Hepatocyte (in vitro differentiated cells): ENCODE data around the gene RPL18. TPM values are rescaled to one million over a fixed set of nuclear protein-coding genes. Genes with fewer than 3 reads are reported as not detected.

Experiments
- DNase-seq: peaks from one replicate; pipeline ENCODE4 v3.0.0-alpha.2; 2016; ENCODE audit warnings: low spot score
- H2AFZ ChIP-seq: fragments of 200-600 bp; sonication (generic); 2 replicates; pipeline ENCODE4 v1.6.0; 2016; ENCODE audit warnings: antibody characterized with exemption, mild to moderate bottlenecking
- H3K27ac ChIP-seq: fragments of 200-600 bp; sonication (generic); 2 replicates; pipeline ENCODE4 v1.5.1; 2016; ENCODE audit warnings: mild to moderate bottlenecking
- H3K27me3 ChIP-seq: fragments of 200-600 bp; sonication (generic); 2 replicates; pipeline ENCODE4 v1.6.1; 2016
- H3K36me3 ChIP-seq: fragments of 200-600 bp; sonication (generic); replicated peaks from 2 replicates; pipeline ENCODE4 v1.5.1; 2016; ENCODE audit warnings: low read depth; ENCODE audit not compliant: insufficient read depth
- H3K4me1 ChIP-seq: fragments of 200-600 bp; sonication (generic); 2 replicates; pipeline ENCODE4 v1.5.1; 2016; ENCODE audit warnings: mild to moderate bottlenecking, moderate library complexity; ENCODE audit not compliant: insufficient read depth
- H3K4me2 ChIP-seq: fragments of 200-600 bp; sonication (generic); 2 replicates; pipeline ENCODE4 v1.6.0; 2016
- H3K4me3 ChIP-seq: fragments of 200-600 bp; sonication (generic); 2 replicates; pipeline ENCODE4 v1.5.1; 2016; ENCODE audit warnings: mild to moderate bottlenecking
- H3K79me2 ChIP-seq: fragments of 200-600 bp; sonication (generic); 2 replicates; pipeline ENCODE4 v1.6.0; 2017; ENCODE audit warnings: mild to moderate bottlenecking
- H3K9me2 ChIP-seq: fragments of 200-600 bp; sonication (generic); replicated peaks from 2 replicates; pipeline ENCODE4 v1.6.0; 2017; ENCODE audit warnings: mild to moderate bottlenecking; ENCODE audit not compliant: insufficient read depth
- H3K9me3 ChIP-seq: fragments of 200-600 bp; sonication (generic); 2 replicates; pipeline ENCODE4 v1.5.1; 2016; ENCODE audit warnings: low read depth, mild to moderate bottlenecking
- H4K20me1 ChIP-seq: fragments of 200-600 bp; sonication (generic); 2 replicates; pipeline ENCODE4 v1.6.0; 2016; ENCODE audit warnings: mild to moderate bottlenecking; ENCODE audit not compliant: insufficient read depth, poor library complexity, severe bottlenecking
- EZH2 ChIP-seq: fragments of 200-600 bp; sonication (generic); IDR thresholded peaks from 2 replicates; pipeline ENCODE4 v1.6.1; 2016; ENCODE audit warnings: antibody characterized with exemption, mild to moderate bottlenecking, borderline replicate concordance
- EZH2phosphoT487 ChIP-seq: fragments of 200-600 bp; sonication (generic); IDR thresholded peaks from one replicate; pipeline ENCODE4 v1.6.1; 2018; ENCODE audit warnings: antibody characterized with exemption, mild to moderate bottlenecking, low read depth, moderate library complexity; ENCODE audit not compliant: unreplicated experiment, severe bottlenecking
- WGBS: methylation state at CpG from one replicate; pipeline ENCODE4 v1.1.6; 2016; ENCODE audit warnings: low lambda C conversion rate; ENCODE audit errors: missing lambda C conversion rate; 5-methylcytosine and 5-hydroxymethylcytosine counted together
- polyA plus RNA-seq: library from polyadenylated mRNA; unstranded; fragments of >200 nt; fragmentation: Nextera tagmentation; extraction: Ambion mirVana; gene quantifications from 2 replicates; pipeline ENCODE4 v1.2.1, GENCODE V29; 2016
- total RNA-seq: library from RNA; depleted of rRNA; stranded (reverse); fragments of >200 nt; gene quantifications from 2 replicates; pipeline ENCODE4 v1.2.3, GENCODE V29; 2014
- TF ChIP-seq, protein P1 (sequence below): fragments of 200-600 bp; sonication (generic); IDR thresholded peaks from 2 replicates; pipeline ENCODE4 v1.5.1; 2016; ENCODE audit warnings: antibody characterized with exemption, mild to moderate bottlenecking; ENCODE audit not compliant: poor library complexity

RPL18 gene
- total and polyA plus RNA-seq, 2 experiments from 2014 or later: 623 to 1,372 TPM

GRCh38 chr19:48607359-48607755 is 11.6 kb downstream of the RPL18 start:
- Histone ChIP-seq H3K36me3 (no peaks in the 10 kb centered on the region), H3K27me3 (no peaks in the 10 kb centered on the region), H3K27ac (no peak overlapping the region), H3K79me2 (no peaks in the 10 kb centered on the region), H2AFZ (no peak overlapping the region), H4K20me1 (no peaks in the 10 kb centered on the region), H3K4me3 (no peak overlapping the region), H3K9me2 (no peaks in the 10 kb centered on the region), H3K4me1 (peaks cover 4% of the 10 kb centered on the region), H3K9me3 (no peaks in the 10 kb centered on the region), H3K4me2 (no peak overlapping the region)
- DNase-seq: no peak
- 93% methylated on average over 7 of the region's 7 CpGs for WGBS
- TF ChIP-seq, protein P1, sequence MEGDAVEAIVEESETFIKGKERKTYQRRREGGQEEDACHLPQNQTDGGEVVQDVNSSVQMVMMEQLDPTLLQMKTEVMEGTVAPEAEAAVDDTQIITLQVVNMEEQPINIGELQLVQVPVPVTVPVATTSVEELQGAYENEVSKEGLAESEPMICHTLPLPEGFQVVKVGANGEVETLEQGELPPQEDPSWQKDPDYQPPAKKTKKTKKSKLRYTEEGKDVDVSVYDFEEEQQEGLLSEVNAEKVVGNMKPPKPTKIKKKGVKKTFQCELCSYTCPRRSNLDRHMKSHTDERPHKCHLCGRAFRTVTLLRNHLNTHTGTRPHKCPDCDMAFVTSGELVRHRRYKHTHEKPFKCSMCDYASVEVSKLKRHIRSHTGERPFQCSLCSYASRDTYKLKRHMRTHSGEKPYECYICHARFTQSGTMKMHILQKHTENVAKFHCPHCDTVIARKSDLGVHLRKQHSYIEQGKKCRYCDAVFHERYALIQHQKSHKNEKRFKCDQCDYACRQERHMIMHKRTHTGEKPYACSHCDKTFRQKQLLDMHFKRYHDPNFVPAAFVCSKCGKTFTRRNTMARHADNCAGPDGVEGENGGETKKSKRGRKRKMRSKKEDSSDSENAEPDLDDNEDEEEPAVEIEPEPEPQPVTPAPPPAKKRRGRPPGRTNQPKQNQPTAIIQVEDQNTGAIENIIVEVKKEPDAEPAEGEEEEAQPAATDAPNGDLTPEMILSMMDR: no peak
- TF ChIP-seq EZH2phosphoT487 (no peak), EZH2 (no peak)

GRCh38 chr19:48606463-48607358 is 12.3 kb downstream of the RPL18 start, which contains the start of gene SPACA4:
TSS of gene SPACA4 (plus strand) at chr19:48606742. CDS start at chr19:48606979, 237 bp downstream.
- H3K79me2 ChIP-seq: no peaks in the 10 kb centered on the region
- H2AFZ ChIP-seq: no peak within 1 kb of the TSS
- H3K9me2 ChIP-seq: no peaks in the 10 kb centered on the region
- no peak within 1 kb of the TSS for H3K4me2 ChIP-seq
- H4K20me1 ChIP-seq: no peaks in the 10 kb centered on the region
- TF ChIP-seq, protein P1: no peak
- TF ChIP-seq EZH2 (no peak), EZH2phosphoT487 (no peak)
- DNase-seq: no peak
- H3K27ac ChIP-seq: no peak within 1 kb of the TSS
- H3K4me1 ChIP-seq: peaks cover 4% of the 10 kb centered on the region
- 92% methylated on average over 34 of the region's 39 CpGs for WGBS
- H3K4me3 ChIP-seq: no peak within 1 kb of the TSS
- no peaks in the 10 kb centered on the region for H3K27me3 ChIP-seq
- H3K9me3 ChIP-seq: no peaks in the 10 kb centered on the region
- H3K36me3 ChIP-seq: no peaks in the 10 kb centered on the region

- Histone ChIP-seq H3K27ac (no peak overlapping the region), H2AFZ (no peak overlapping the region), H3K9me3 (no peaks in the 10 kb centered on the region), H4K20me1 (no peaks in the 10 kb centered on the region), H3K36me3 (no peaks in the 10 kb centered on the region), H3K27me3 (no peaks in the 10 kb centered on the region), H3K9me2 (no peaks in the 10 kb centered on the region), H3K4me1 (peaks cover 4% of the 10 kb centered on the region), H3K4me2 (no peak overlapping the region), H3K4me3 (no peak overlapping the region), H3K79me2 (no peaks in the 10 kb centered on the region)
- no peak for TF ChIP-seq EZH2phosphoT487
- TF ChIP-seq, protein P1: no peak
- TF ChIP-seq EZH2: no peak
- DNase-seq: no peak
- WGBS: 98% methylated on average over 9 of the region's 9 CpGs
These were observed 15.1 kb downstream of the RPL18 start for GRCh38 chr19:48603850-48604249.
